Stimulated activated CD8-positive, alpha-beta memory T cell treated with anti-CD3 and anti-CD28 coated beads, Interleukin-7, amount 100 ng/mL, for 1 hour (primary cell): ENCODE data around the gene GJB4.
"Not testable (repeated sequence)": the region's sequence is repeated elsewhere in the genome, so short reads cannot be mapped to it uniquely, and the experiment has no call there.

Experiments used
- DNase-seq, 2 donors: peaks; one replicate each; pipeline ENCODE4 v3.0.0-alpha.2; 2020; ENCODE audit warnings: low read depth in 2 of 2

GJB4 gene

GRCh38 chr1:34759503-34760357, at the start of gene GJB4:
Gene GJB4, plus strand, starts transcription at chr1:34759740. Its CDS starts 1,515 bp downstream, at chr1:34761255.
- no peak for DNase-seq

GRCh38 chr1:34710812-34711211, 48.7 kb upstream of the GJB4 start:
- DNase-seq, result no peak

GRCh38 chr1:34711485-34711884, 48.1 kb upstream of the GJB4 start:
- no peak for DNase-seq

GRCh38 chr1:34712007-34712688, 47.4 kb upstream of the GJB4 start:
- DNase-seq, result no peak

GRCh38 chr1:34713443-34713842, 46.1 kb upstream of the GJB4 start:
- no peak for DNase-seq

GRCh38 chr1:34714386-34714785, 45.2 kb upstream of the GJB4 start:
- DNase-seq, result no peak

GRCh38 chr1:34715139-34715538, 44.4 kb upstream of the GJB4 start:
- DNase-seq, result no peak

- no peak for DNase-seq
Observed at GRCh38 chr1:34721241-34721640, 38.3 kb upstream of the GJB4 start.

- no peak for DNase-seq
Observed at GRCh38 chr1:34721646-34722355, 37.7 kb upstream of the GJB4 start.

GRCh38 chr1:34726861-34727260, 32.7 kb upstream of the GJB4 start:
- DNase-seq, result no peak

GRCh38 chr1:34730485-34730884, 29.1 kb upstream of the GJB4 start:
- no peak for DNase-seq

GRCh38 chr1:34732831-34733230, 26.7 kb upstream of the GJB4 start:
- DNase-seq, result not testable (repeated sequence)

- no peak for DNase-seq
Observed at GRCh38 chr1:34736692-34737091, 22.8 kb upstream of the GJB4 start.

- not testable (repeated sequence) for DNase-seq
Observed at GRCh38 chr1:34737236-34737635, 22.3 kb upstream of the GJB4 start.

- DNase-seq, result no peak
Observed at GRCh38 chr1:34739613-34740012, 19.9 kb upstream of the GJB4 start.

- DNase-seq, result no peak
Observed at GRCh38 chr1:34740161-34740868, 19.2 kb upstream of the GJB4 start.

GRCh38 chr1:34742667-34743270, 16.8 kb upstream of the GJB4 start:
- peak; percentile 32 to 64 for DNase-seq

GRCh38 chr1:34743775-34744174, 15.8 kb upstream of the GJB4 start:
- DNase-seq, result no peak

GRCh38 chr1:34744851-34745250, 14.7 kb upstream of the GJB4 start:
- no peak for DNase-seq

- no peak for DNase-seq
Observed at GRCh38 chr1:34745666-34746065, 13.9 kb upstream of the GJB4 start.

GRCh38 chr1:34746101-34746500, 13.4 kb upstream of the GJB4 start:
- DNase-seq, result no peak
